DMS114 treated with DMSO at 0.1 percent for 48 hours (cell line): ENCODE results near the gene CDC37.
"Not testable (repeated sequence)": the region's sequence is repeated elsewhere in the genome, so short reads cannot be mapped to it uniquely, and the experiment has no call there.

Source experiments
- DNase-seq: peaks from one replicate; lab custom pipeline; 2025; ENCODE audit not compliant: unreplicated experiment; lab: John Stamatoyannopoulos, UW

The CDC37 gene

GRCh38 chr19:10420444-10421239, 17.3 kb upstream of the CDC37 start, which contains the start of gene PDE4A:
TSS of gene PDE4A (plus strand) at chr19:10420538. CDS start at chr19:10420765, 227 bp downstream.
- DNase-seq = peak; percentile 44

DNA sequence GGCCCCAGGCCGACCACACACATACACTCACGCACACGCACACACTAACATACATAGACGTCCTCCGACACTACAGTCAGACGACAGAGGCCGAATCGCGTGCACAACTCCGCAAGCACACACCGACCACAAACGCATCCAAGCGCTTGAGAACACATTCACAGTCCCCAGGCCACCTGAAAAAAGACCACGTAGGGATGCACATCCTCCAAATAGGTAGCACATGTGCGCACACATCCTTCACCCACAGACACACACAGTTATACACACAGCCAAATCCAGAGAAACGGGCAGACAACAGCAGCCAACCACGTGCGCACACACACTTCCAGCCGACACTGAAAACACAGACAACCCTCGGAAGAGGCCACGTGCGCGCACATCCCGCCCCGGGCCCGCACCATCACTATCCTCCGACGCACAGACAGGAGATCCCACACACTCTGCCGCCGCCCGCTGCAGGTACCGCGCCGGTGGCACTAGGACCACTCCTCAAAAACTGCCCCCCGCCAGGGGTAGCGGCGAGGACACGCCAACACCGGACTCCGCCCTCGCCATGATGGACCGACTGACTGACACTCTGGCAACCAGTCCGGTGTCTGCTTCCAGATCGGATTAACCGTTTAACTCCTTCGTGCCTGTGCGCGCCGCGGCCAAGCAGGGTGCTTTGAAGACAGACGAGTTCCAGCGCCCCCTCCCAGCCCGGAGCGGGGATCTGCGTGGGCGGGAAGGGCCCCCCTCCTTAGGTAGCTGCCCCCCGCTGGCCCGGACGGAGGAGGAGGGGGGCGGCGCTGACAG, 16.5 kb upstream of the CDC37 start:
- peak; percentile 81 for DNase-seq

DNA sequence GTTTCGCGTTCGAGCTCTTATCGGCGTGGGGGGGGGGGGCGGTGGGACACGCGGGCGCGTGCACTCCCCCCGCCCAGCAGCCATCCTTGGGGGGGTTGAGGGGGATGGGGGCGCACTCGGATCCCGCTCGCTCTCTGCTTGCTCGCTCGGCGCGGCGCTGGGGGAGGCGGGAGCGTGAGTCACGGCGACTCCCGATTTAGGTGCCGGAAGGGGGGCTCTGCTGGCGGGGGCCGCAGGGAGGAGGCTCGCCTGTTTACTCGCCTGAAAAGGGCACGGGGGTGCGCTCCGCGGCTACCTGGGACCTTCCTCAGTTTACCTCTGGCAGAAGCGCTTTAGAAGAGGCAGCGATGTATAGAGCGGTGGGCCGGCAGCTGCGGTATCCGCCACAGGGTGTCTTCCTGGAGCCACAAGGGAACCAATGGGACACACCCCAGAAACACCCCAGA, 15.9 kb upstream of the CDC37 start:
- no peak for DNase-seq

- no peak for DNase-seq
Observed at GRCh38 chr19:10418485-10419199, 15.3 kb upstream of the CDC37 start.

DNA sequence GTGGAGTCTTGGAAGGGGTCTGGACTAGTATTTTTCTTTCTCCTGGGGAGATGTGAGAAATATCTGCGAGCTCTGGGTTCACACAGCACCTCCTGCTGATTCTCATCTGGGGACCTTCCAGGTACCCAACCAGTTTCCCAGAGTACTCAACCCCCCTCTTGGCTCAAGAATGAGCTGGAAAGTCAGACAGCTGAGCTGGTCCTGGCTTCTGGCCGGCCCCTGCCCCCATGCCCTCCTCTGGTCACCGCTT, 14.8 kb upstream of the CDC37 start:
- DNase-seq = peak; percentile 41

DNA sequence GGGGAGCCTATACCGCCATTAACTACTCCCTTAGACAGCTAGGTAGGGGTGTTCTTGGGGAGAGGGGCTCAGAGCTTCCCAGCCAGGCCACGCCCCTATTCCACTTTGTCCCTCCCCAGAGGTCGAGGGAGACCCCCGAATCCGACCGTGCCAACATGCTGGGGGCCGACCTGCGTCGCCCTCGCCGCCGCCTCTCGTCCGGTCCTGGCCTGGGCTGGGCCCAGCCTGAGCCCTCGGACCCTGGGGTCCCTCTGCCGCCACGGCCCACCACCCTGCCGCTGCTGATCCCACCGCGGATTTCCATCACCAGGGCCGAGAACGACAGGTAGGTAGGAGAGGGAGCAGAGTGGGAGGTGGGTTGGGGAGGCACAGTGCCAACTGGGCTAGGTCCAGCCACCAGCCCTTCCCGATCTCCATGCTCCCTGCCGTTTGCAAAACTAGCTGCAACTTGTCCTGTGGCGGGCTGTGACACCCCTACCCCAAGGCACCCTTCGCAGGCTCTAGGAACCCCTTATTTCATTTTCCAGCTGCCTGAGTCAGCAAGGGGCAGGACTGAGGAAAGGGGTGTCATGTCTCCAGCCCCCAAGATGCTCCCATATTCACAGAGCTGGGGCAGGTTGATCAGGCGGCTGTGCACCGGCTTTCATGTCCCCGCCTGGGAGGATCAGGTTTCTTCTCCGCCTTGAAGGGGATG, 14.3 kb upstream of the CDC37 start:
- no peak for DNase-seq

DNA sequence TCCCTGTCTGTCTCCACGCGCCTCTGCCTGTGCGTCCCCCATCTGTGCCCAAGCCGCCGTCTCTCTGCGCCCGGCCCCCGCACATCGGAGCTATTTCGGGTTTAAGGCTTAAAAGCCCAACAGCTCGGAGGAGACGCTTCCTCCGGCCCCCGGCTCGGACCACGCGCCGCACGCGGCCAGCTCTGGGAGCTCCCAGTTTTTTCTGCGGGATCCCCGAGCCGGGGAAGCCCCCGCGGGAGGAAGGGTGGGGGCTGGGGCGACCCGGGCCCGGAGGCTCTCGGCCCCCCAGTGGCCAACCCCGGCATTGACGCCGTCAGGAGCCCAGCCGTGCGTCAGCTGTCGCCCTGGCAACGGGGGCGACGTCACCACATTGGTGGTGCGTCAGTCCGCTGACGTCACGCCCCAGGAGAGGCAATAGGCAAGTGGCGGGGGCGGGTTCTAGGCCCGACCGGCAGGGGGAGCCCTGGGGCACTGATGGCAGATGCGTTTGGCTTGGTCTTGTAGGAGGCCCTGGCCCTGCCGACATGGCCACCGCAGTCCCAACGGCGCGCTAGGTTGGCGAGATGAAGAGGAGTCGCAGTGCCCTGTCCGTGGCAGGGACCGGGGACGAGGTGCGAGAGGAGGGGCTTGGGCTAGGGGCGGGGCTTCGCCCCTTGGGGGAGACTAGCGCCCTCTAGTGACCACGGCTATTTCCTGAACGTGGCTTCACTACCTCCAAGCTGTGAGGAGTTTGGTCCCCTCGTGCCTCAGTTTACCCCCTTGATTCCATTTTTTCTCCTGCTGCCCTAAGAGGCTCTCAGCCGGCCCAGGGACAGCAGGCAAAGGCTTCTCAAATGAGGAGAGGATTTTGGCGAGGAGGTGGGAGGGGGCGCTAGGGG, 13.3 kb upstream of the CDC37 start:
- DNase-seq = peak; percentile 65

- DNase-seq = no peak
Observed at GRCh38 chr19:10416083-10416379, 12.7 kb upstream of the CDC37 start.

GRCh38 chr19:10412257-10412977, 9.1 kb upstream of the CDC37 start:
- DNase-seq = no peak

DNA sequence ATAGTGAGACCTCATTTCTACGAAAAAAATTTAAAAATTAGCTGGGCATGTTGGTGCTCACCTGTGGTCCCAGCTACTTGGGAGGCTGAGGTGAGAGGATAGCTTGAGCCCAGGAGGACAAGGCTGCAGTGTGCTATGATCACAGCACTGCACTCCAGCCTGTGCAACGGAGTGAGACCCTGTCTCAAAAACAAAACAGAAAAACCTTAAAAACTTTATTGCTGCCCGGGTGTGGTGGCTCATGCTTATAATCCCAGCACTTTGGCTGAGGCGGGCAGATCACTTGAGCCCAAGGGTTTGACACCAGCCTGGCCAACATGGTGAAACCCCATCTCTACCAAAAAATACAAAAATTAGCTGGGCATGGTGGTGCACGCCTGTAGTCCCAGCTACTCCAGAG, 7.9 kb upstream of the CDC37 start:
- not testable (repeated sequence) for DNase-seq

DNA sequence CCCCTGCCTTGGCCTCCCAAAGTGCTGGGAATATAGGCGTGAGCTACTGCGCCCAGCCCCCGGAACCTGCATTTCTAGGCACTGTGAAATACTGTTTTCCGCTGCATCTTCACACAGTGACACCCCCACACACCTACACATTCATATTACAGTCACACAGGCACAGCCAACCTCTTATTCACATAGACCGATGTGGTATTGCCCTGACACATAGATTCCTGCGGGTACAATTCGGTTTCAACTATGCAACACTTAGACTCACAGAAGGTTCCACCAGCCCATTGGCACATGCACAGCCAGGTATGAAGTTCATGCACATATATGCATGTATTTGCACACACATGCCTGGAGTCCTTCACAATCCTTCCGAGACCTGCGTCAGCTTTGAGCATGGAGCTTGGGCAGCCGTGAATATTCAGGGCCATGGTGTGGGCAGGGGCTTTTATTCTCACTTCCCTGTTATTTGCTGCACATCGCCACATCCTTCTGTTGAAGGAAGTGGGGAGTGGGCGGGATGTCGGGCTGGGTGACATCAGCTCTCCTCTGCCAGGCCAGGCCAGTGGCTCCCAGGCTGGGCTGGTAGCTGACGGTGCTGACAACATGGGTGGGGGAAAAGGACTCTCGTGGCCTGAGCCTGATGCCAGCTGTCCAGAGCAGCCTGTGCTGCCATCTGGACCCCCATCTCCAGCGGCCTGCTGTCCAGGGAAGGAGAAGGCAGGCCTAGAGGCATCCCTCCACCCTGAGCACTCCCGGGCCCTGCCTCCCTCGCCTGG, 5.4 kb upstream of the CDC37 start:
- no peak for DNase-seq

DNA sequence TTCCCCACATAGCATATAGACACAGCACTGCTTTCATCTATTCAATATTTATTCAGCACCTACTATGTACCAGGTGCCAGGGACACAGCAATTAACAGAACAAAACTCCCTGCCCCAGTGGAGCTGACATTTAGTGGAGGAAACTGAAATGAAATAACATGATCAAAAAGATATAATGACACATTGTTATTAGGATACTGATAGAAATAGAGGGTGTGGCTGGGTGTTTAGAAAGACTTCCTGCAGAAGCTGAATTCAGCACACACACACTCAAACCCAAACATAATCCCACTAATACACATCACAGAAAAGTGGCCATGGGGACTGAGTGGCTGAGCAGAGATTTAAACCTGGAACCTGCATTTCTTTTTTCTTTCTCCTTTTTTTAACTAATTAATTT, 3.8 kb upstream of the CDC37 start:
- DNase-seq = no peak

DNA sequence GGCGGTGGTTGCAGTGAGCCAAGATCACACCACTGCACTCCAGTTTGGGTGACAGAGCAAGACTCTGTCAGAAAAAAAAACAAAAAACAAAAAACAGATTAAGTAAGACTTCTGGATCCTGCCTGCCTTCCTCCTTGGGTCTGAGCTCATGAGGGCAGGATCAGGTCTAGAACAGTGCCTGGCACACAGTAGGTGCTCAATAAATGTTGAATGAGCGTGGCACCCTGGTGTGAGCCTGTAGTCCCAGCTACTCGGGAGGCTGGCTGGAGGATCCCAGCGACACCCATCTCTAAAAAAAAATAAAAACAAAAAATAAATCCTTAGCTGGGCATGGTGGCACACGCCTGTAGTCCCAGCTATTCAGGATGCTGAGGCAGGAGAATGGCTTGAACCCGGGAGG, 2.8 kb upstream of the CDC37 start:
- no peak for DNase-seq

DNA sequence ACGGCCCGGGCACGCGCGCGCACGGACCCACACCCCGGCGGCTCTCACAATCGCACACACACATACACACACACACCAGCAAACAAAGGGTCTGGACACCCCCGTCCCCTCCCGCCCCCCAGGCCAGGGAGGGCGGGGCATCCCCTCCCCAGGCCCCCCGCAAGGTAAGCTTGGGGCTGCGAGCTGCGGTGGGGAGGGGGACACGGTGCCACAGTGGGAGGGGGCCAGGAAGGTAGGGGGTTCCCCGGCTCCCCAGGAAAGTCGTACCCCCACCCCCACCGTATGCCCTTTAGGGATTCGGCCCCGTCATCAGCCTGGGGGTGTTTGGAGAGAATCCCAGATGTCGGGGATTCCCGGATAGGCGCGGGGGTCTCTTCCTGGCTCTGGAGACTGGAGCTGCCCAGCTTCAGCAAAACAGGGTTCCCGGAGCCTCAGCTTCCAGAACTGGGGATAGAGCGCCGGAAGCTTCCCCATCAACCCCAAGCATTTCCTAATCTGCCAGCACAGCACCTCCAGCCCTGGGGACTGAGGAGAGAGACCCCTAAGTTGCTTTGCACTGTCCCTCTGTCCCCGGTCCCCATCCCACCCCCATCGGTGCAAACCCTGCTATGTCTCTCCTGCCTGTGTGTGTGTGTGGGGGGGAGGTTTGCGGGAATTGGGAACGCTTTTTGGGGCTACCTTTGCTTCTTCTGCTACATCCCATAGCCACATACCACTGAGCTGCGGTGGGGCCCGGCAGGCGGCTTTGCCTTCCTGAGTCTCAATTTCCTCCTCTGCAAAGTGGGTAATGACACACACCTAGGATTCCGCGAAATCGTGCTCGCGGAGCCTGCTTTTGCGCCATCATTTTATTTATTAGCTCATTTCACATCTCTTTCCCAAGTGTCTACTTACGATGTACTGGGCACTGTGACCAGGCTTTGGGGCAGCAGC, 1.8 kb upstream of the CDC37 start:
- no peak for DNase-seq

DNA sequence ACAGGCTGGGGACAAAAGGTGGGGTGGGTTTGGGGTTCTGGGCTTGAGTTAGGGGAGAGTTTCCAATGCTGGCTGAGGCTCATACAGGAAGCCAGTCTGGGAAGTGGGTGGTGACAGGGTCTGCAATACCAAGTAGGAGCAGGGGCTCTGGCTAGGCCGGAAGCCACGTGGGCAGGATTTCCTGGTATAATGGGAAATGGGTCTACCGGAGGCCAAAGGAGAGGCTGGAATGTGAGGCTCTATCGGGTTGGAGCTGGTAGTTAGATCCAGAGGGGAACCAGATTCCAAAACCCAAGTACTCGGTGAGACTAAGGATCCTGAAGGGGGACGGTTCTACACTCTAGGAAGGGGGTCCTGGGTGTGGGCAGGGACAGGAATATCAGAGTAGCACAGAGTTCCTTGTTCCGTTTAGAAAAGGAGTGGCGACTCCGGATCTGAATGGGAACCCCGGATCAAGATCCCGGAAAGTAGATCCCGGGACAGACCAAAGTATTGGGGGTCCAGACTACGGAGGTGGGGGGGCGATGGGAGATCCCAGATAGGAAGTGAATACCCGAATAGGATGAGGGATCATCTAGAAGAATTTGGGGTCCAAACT, 802 bp downstream of the CDC37 start:
- DNase-seq = no peak

- no peak for DNase-seq
Observed at GRCh38 chr19:10399878-10400277, 3.5 kb downstream of the CDC37 start.

DNA sequence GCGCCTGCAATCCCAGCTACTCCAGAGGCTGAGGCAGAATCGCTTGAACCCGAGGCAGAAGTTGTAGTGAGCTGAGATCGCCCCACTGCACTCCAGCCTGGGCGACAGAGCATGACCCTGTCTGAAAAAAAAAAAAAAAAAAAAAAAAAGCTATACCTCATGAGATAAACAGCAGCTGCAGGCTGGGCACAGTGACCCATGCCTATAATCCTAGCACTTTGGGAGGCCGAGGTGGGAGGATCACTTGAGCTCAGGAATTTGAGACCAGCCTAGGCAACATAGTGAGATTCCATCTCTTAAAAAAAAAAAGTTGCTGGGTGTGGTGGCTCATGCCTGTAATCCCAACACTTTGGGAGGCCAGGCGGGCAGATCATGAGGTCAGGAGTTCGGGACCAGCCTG, 4.0 kb downstream of the CDC37 start:
- not testable (repeated sequence) for DNase-seq

GRCh38 chr19:10398819-10399218, 4.5 kb downstream of the CDC37 start:
- no peak for DNase-seq
